Lower lobe of right lung (tissue), 2 donors: ENCODE measurements around the gene NT5C1B. TPM values are rescaled to one million over a fixed set of nuclear protein-coding genes. Genes with fewer than 3 reads are reported as not detected.

Experiments
- ATAC-seq, 2 donors: fragments of 200-7000 bp; cut with Tn5 transposase; one replicate each; pipeline ENCODE4 v1.9.1; 2020 to 2022; ENCODE audit warnings: mild to moderate bottlenecking in 2 of 2, moderate library complexity in 2 of 2
- DNase-seq: peaks from one replicate; pipeline ENCODE4 v3.0.0-alpha.2; 2020
- H3K27ac ChIP-seq: fragments of 200-600 bp; one replicate; pipeline ENCODE4 v1.8.0; 2022
- H3K27me3 ChIP-seq: fragments of 200-600 bp; one replicate; pipeline ENCODE4 v1.8.0; 2022; ENCODE audit warnings: low read depth
- H3K36me3 ChIP-seq: fragments of 200-600 bp; one replicate; pipeline ENCODE4 v1.8.0; 2022; ENCODE audit warnings: mild to moderate bottlenecking
- H3K4me1 ChIP-seq: fragments of 200-600 bp; one replicate; pipeline ENCODE4 v1.8.0; 2022
- H3K4me3 ChIP-seq: fragments of 200-600 bp; one replicate; pipeline ENCODE4 v1.8.0; 2022; ENCODE audit warnings: mild to moderate bottlenecking
- H3K9me3 ChIP-seq: fragments of 200-600 bp; one replicate; pipeline ENCODE4 v1.8.0; 2022
- intact Hi-C: fragments of 100-400 bp; cut with DNase I; formaldehyde crosslinking; loops from one replicate; pipeline ENCODE4 v1.11.0; 2022
- total RNA-seq: library from RNA; stranded (reverse); fragmentation: NEBNext Ultra II Directional; extraction: Animal tissue kit (Norgen Biotek cat#: 25700); gene quantifications from one replicate; pipeline ENCODE4 v1.2.1, GENCODE V29; 2021
- TF ChIP-seq, protein P1 (sequence below): fragments of 200-600 bp; IDR thresholded peaks from one replicate; pipeline ENCODE4 v1.8.0; 2022; ENCODE audit warnings: antibody characterized with exemption, mild to moderate bottlenecking
- donor health status: DM: no; HTN: yes; CAD: no; lungs with severe emphysema.

Gene NT5C1B
- total RNA-seq, 1 donor from 2014 or later, result not detected

DNA sequence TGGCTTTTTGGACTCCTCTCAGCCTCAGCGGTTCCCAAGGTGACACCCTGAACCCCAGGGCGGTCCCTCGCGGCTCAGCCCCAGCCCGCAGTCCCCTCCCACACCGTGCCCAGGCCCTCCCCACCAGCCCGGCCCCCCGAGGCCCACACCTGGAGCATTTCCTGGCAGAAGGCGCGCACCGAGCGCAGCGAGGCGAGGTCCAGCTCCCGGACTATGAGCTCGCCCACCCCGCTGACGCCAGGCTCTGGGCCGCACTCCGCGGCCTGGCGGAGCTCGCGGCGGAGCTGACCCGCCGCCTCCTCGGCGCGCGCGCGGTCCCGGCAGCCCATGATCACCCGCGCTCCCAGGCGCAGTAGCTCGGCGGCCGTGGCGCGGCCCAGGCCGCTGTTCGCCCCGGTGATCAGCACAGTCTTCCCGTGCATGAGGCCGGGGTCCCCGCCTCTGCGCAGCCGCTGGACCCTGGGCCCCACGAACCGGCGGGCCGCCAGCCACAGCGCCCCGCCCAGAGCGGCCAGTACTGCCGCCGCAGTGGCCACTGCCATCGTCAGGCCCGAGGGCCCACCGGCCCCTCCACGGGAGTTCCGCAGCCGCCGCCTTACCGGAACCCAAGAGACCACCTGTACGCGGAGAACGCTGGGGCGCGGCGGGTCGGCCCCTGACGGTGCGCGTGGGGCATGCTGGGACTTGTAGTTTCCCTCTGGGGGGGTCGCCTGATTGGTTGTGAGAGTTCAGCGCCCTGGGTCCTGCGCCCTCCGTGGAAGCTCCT is 29.2 kb downstream of the NT5C1B start, which contains the start of gene RDH14:
Gene RDH14 (minus strand): TSS at position 623 of the 766 bp plus-strand sequence. CDS start 81 bp downstream, at position 542.
- TF ChIP-seq, protein P1, sequence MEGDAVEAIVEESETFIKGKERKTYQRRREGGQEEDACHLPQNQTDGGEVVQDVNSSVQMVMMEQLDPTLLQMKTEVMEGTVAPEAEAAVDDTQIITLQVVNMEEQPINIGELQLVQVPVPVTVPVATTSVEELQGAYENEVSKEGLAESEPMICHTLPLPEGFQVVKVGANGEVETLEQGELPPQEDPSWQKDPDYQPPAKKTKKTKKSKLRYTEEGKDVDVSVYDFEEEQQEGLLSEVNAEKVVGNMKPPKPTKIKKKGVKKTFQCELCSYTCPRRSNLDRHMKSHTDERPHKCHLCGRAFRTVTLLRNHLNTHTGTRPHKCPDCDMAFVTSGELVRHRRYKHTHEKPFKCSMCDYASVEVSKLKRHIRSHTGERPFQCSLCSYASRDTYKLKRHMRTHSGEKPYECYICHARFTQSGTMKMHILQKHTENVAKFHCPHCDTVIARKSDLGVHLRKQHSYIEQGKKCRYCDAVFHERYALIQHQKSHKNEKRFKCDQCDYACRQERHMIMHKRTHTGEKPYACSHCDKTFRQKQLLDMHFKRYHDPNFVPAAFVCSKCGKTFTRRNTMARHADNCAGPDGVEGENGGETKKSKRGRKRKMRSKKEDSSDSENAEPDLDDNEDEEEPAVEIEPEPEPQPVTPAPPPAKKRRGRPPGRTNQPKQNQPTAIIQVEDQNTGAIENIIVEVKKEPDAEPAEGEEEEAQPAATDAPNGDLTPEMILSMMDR, result no peak
- peaks cover 23% of the 10 kb centered on the region for H3K4me1 ChIP-seq
- H3K4me3 ChIP-seq, result peak within 1 kb of the TSS; percentile 80
- ATAC-seq, result peak; percentile 98
- no peaks in the 10 kb centered on the region for H3K9me3 ChIP-seq
- H3K36me3 ChIP-seq, result peaks cover 6% of the 10 kb centered on the region
- DNase-seq, result peak; percentile 94
- intact Hi-C loops, result no loop called here
- H3K27me3 ChIP-seq, result no peaks in the 10 kb centered on the region
- peak within 1 kb of the TSS; percentile 98 for H3K27ac ChIP-seq

DNA sequence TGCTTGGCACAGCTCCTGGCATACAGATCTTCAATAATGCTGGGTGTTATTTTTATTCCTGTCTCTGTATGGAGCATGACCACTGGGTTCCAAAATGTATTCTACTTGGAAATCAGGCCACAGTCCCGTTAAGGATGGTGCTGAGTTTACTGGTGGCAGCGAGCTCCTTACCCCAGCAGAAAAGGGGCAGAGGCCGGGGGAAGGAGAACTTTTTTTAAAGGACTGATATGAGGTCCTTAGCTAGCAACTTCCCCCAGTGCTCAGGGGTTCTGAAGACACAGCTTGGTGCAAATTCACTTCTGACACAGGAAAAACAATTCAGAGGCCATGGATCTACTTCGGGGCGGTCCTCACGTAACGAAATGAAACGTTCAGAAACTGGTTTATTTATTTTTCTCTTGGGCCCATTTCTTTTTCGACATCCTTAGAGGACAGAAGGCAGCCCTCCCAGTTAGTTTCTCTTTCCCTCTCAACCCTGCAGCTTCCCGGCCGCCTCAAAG is 29.8 kb downstream of the NT5C1B start:
- H3K27me3 ChIP-seq, result no peaks in the 10 kb centered on the region
- H3K4me3 ChIP-seq, result peak overlapping the region; percentile 80
- DNase-seq, result no peak
- ATAC-seq, result no peak
- TF ChIP-seq, protein P1, result no peak
- peaks cover 23% of the 10 kb centered on the region for H3K4me1 ChIP-seq
- H3K27ac ChIP-seq, result peak overlapping the region; percentile 98
- H3K9me3 ChIP-seq, result no peaks in the 10 kb centered on the region
- intact Hi-C loops, result loop anchor here (10.0 kb wide), 1 partner anchor 185 kb away; no protein-coding TSS in a partner anchor
- peaks cover 9% of the 10 kb centered on the region for H3K36me3 ChIP-seq

DNA sequence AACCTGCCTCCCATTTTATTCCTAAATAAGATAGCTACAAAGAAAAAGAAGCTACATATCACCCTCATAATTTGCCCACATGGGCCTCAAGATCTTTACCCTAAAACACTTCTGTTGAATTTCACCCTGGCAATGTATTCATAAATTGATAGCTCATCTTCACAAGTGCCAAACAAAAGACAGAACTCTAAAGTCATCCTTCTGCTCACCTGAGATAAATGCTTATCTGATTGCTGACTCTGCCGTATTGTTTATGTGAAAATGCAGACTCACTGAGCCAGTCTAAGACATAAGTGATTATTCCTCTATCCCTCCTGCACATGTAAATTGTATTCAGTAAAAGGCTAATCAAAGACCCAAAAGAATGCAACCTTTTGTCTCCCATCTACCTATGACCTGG is 30.9 kb downstream of the NT5C1B start:
- Histone ChIP-seq H3K4me1 (peaks cover 23% of the 10 kb centered on the region), H3K36me3 (peaks cover 9% of the 10 kb centered on the region), H3K27ac (peak overlapping the region; percentile 98), H3K9me3 (no peaks in the 10 kb centered on the region), H3K4me3 (no peak overlapping the region), H3K27me3 (no peaks in the 10 kb centered on the region)
- ATAC-seq (no peak), DNase-seq (no peak)
- intact Hi-C loops, result loop anchor here (10.0 kb wide), 1 partner anchor 186 kb away; no protein-coding TSS in a partner anchor
- TF ChIP-seq, protein P1, result no peak

DNA sequence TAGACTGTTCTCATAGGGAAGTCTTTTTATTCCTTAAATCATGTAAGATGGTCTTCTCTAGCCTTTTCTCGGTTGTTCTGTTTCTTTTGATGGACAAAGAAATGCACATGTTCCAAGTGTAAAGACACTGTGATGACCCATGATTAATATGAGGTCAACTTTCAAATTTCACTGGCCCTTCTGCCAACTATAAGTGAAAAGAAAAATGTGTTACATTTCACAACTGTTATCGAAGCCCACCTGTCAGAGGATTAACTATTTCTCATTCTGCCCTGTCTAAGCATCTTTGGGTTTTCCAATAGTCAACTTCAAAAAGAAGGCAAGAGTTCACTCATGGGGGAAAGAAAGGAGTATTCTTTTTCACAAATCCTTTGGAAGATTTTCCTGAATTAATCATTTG is 32.2 kb downstream of the NT5C1B start:
- Histone ChIP-seq H3K4me3 (no peak overlapping the region), H3K27me3 (no peaks in the 10 kb centered on the region), H3K27ac (no peak overlapping the region), H3K4me1 (peaks cover 23% of the 10 kb centered on the region), H3K9me3 (no peaks in the 10 kb centered on the region), H3K36me3 (peaks cover 9% of the 10 kb centered on the region)
- DNase-seq (no peak), ATAC-seq (no peak)
- intact Hi-C loops, result loop anchor here (10.0 kb wide), 1 partner anchor 188 kb away; no protein-coding TSS in a partner anchor
- TF ChIP-seq, protein P1, result no peak

DNA sequence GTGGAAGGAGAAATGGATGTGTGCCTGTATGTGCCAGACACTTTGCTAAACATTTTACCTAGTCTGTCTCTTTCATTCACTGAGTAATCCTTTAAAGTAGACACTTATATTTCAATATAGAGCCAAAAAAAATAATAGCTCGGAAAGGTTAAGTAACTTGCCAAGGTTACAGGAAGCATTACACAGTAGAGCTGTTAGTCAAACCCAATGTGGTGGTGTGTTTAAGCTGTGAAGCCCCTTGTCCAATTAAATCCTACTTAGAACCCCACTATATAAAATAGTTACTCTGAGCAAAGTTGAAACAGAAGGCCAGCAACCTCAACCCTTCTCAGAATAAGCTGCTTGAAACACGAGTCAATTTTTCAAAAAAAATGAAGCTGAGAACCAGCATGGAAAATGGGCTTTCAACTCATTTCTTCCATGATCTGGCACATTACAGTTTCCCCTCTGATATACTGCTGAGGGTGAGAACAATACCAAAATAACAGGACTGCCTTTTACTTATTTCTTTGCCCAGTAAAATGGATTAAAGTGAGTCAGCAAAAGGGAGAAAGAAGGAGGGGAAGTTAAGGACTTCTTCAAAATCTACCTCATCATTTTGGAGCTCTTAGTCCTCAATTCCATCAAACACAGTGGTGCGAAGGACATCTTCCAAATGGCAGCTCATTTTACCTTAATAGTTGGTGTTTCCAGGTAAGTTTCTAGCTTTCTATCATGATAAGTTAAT is 36.9 kb downstream of the NT5C1B start:
- TF ChIP-seq, protein P1, result no peak
- Histone ChIP-seq H3K9me3 (no peaks in the 10 kb centered on the region), H3K36me3 (peaks cover 9% of the 10 kb centered on the region), H3K27me3 (no peaks in the 10 kb centered on the region), H3K4me3 (no peak overlapping the region), H3K27ac (no peak overlapping the region), H3K4me1 (peaks cover 9% of the 10 kb centered on the region)
- intact Hi-C loops, result loop anchor here (10.0 kb wide), 1 partner anchor 192 kb away; no protein-coding TSS in a partner anchor
- ATAC-seq (peak in 1 of 2 donors; percentile 82), DNase-seq (no peak)
